Measurements from ENCODE around the gene FHL2.

FHL2 gene

DNA sequence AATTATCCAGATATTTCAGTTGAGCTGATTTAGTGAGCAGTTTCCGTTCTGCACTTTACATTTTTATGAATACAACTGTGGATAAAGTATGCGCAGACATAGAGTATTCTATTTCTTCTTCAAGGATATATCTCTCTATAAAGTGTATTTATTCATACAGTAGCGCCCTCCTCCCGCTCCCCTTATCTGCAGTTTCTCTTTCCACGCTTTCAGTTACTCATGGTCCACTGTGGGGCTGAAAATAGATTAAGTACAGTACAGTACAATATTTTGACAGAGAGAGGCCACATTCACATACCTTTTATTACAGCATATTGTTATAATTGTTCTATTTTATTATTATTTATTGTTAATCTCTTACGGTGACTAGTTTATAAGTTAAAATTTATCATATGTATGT, 19.7 kb upstream of the FHL2 start:
- no peak for DNase-seq

- no peak for DNase-seq
Measured at GRCh38 chr2:105417857-105418436, 19.1 kb upstream of the FHL2 start.

DNA sequence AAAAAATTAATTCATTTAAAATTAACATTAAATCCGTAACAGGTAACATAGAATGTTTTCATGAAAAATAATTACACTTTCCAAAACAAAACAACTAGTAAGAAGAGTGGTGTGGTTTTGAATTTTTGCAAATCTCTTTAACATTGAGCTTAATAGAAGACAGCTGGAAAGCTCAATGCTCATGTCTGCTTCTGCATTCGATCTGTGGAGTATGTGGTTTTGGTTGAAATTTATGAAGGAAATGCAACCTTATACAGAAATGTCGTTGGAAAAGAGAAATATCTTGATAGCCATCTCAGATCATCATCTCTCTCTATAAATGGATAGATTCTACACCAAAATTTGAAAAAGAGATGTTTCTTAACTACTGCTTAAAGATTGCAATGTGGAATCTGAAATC, 17.3 kb upstream of the FHL2 start:
- no peak for DNase-seq

- no peak for DNase-seq
Measured at GRCh38 chr2:105415007-105415406, 16.2 kb upstream of the FHL2 start.

DNA sequence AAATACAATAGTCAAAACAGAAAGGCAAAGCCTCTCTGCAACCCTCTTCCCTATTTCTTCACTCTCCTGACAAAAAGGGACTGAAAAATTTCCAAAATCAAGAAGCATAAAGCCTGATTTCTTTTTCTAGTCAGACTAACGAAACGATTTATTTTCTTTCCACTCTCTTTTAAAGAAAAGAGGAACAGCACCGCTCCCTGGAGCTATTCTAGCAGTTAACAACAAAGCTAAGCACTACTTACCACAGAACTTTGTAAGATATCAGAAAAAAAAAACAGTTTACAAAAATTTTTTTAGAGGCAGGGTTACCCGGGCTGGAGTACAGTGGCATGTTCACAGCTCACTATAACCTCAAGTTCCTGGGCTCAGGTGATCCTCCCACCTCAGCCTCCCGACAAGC, 14.4 kb upstream of the FHL2 start:
- no peak for DNase-seq

GRCh38 chr2:105412584-105412983, 13.7 kb upstream of the FHL2 start:
- DNase-seq = no peak

GRCh38 chr2:105411720-105412407, 13.0 kb upstream of the FHL2 start:
- no peak for DNase-seq

DNA sequence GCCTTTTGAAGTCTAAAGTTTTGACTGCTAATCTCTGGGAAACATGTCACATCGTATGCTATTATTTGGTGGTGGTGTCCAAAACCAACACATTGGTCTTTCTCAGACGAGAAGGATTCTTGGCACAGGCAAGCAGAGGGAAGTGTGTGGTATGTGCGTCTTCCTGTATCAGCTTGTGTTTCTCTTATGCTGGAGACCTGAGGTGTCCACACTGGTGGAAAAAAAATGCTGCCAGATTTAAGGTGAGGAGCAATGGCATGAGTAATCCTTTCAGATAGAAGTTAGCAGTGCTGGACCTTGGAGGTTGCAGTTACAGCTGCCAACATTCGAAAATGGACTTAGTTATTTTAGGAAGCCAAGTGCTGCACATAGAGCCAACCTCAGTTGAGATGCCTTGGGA, 11.7 kb upstream of the FHL2 start:
- no peak for DNase-seq

GRCh38 chr2:105409717-105410116, 10.9 kb upstream of the FHL2 start:
- DNase-seq = no peak

DNA sequence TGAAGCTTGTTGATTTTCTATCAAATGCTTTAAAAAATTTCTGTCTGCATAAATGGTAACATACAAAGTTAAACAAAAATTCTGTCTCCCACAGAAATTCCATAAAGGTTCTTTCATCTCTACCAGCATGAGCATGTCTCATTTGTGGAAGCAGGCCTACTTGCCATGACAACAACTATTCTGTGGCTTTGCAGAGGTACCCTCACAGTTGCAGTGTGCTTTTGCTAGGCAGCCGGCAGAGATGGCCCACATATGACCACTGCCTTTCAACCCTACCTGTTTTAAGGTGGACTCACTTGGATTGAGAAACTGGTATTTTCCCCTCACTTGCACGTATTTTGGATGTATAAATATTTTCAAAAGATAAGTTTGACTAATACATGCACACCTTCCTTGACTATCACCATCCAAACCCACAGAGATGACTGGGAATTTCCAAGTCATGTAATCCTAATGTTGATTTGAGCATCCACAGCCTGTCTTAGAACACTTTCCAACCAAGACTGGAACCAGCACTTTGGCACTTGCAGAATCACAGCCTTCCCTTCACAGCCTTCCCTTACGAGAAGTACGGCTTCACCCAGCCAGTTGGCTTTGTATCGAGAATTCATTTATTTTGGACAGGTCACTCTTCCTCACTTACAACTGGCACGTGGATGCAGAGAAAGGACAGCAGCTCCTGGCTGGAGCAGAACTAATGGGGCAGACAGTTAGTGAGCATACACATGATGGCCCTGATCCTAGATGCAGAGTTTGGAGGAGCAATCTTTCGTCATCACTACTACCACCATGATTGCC, 9.3 kb upstream of the FHL2 start:
- no peak for DNase-seq

DNA sequence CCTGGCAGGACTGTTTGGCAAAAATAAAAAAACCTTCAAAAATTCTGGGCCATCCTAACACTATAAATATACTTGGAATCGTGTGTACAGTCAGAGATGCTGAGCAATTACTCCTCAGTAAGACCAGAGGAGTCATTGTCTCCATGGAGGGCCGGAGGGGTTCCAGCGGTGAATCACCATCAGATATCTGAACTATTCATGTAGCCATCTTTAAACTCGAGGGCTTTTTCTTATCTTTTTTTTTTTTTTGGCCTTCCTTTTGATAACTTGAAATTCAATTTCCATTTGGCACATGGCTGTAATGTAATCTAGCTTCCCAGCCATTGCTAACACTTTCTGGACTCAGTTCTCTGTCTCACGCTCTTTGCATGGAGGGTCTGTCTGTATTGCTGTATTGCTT, 7.4 kb upstream of the FHL2 start:
- DNase-seq = no peak

- no peak for DNase-seq
Measured at GRCh38 chr2:105405291-105405690, 6.4 kb upstream of the FHL2 start.

DNA sequence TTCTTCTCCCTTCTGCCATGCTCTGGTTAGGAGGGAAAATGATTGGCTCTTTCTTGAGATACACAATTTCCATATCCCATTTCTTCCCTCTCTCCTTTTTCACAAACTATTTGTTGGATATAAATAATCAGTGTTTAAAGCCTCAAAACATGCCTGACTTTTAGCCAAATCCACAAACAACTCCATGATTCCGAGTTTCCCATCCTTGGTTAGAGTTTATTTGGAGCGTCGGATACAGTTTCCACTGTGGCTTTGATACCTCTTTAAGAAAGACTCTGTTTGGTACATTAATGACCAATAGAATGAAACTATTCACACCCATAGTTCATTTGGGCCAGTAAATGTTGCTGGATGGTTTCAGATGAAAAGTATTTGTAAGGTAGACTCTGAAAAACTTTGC, 5.9 kb upstream of the FHL2 start:
- DNase-seq = no peak

GRCh38 chr2:105403783-105404698, 5.2 kb upstream of the FHL2 start:
- DNase-seq = no peak

GRCh38 chr2:105403241-105403782, 4.5 kb upstream of the FHL2 start:
- no peak for DNase-seq

DNA sequence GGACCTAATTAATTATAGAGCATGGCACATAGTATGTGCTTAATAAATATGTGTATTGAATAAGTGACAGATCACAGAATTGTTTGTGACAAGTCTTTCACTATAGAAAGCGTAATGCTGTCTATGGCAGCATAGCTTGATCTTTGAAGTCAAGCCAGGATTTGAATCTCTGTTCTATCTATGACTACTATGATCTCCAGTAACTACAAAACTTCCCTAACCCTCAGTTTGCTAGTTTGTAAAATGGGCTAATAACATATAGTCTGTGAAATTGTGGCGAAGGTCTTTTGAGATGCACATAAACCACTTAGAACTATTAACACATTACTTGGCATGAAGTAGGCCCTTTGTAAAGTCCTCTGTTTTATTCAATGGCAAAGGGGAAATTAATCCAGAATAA, 4.0 kb upstream of the FHL2 start:
- no peak for DNase-seq

DNA sequence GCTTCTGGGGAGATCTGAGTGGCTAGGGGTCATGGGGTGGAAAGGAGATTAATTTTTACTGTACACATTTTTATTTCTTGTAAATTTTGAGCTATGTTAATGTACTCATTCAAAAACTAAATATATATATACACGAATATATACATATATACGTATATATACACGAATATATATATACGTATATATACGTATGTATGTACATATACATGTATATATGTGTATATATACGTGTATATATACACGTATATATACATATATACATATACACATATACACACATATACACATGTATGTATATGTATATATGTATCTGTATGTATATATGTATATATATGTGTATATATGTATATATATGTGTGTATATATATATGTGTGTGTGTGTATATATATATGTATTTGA, 3.0 kb upstream of the FHL2 start:
- no peak for DNase-seq

GRCh38 chr2:105400138-105400540, 1.3 kb upstream of the FHL2 start:
- DNase-seq = no peak

- no peak for DNase-seq
Measured at GRCh38 chr2:105399207-105399861, 483 bp upstream of the FHL2 start.

DNA sequence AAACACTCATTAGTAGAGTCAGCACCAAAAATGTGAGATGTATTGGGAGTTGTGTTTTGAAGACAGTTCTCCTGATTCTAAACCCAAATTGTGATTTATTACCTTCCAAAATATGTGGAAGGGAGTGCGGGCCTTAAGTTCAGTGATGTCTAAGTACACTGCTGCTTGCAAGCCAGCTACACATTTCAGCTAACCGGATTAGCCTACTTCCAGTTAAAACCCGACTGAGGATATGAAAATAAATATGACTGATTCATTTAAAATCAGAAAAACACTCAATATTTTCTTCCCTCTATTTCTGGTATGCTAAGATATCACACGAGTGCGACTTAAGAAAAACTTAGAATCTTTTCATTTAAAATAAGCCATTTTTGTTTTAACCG, 907 bp downstream of the FHL2 start:
- no peak for DNase-seq

GRCh38 chr2:105397025-105397722, 1.7 kb downstream of the FHL2 start:
- no peak for DNase-seq
